ENCODE measurements around the gene INTS6L. TPM values are rescaled to one million over a fixed set of nuclear protein-coding genes. Genes with fewer than 3 reads are reported as not detected.

INTS6L gene
- total RNA-seq = 3.3 and 4.6 TPM in 2 replicates

- peak; percentile 90 for DNase-seq
These were observed at the start of gene INTS6L for GRCh38 chrX:135520553-135521404. TSS of gene INTS6L (plus strand) at chrX:135520660. CDS start at chrX:135520993, 333 bp downstream.

- DNase-seq = no peak
These were observed 44.1 kb upstream of the INTS6L start for GRCh38 chrX:135476378-135476777.

DNA sequence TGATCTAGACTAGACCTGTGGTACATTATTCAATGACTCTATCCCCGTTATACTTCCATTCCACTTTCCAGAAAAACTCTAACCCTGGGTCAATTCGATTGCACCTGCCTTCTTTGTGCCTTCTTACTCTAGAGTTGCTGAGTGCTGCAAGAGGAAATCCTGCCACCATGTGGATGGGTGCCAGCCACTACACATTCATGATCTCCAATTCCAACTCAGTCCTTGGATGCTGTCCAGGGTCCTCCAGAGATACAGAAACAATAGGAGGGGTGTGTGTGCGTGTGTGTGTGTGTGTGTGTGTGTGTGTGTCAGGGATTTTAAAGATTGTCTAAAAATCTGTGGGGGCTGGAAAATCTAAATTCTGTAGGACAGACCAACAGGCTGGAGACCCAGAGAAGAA is 42.9 kb upstream of the INTS6L start:
- DNase-seq = peak; percentile 90

- no peak for DNase-seq
These were observed 40.4 kb upstream of the INTS6L start for GRCh38 chrX:135480076-135480475.

DNA sequence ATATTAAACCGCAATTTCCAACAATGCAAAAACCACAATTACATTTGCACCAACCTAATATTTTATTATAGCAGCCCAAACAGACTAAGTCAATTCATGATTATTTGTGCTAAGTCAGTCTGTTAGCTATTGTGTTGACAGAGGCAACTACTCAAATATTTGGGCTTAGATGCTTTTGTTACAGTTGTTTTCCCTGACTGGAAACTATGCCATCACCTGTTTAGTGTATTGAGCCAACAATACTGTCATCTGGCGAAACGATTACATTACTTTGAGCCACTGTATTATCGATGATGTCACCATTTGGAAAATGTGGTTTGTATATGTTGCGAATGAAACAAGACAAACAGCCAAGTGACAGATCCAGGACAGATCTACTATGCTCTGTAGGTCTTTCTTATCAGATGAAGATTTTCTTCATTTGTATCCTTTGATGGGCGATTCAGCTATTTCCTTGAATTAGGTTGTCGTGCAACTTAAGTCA is 38.7 kb upstream of the INTS6L start:
- DNase-seq = no peak

DNA sequence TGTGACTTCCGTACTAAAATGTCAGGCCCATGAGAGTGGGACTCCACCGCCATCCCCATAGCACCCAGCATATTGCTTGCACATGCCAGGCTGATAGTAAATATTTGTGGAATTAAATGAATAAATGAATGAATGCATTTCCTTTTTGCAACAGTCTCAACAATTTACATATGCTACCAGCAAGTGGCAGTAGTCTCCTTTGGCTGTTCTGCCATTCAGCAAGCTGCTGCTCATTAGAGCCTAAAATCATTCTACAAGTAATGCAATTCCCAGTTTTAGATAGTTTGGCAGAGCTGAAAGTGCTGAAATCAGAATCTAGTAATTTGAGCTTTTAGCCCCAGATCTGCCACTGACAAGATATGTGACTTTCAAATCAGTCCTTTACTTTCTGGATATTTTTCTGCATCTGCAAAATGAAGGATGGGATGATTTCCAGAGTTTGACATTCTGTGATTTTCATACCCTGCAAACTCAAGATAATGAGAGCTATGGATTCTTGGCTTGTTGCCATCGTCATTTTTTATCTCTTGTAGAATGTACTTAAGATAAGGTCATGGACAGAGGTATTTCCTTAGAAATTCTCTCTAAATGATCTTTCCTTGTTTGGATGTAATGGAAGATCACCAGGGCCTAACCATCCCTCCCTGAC is 35.7 kb upstream of the INTS6L start:
- DNase-seq = peak; percentile 59

DNA sequence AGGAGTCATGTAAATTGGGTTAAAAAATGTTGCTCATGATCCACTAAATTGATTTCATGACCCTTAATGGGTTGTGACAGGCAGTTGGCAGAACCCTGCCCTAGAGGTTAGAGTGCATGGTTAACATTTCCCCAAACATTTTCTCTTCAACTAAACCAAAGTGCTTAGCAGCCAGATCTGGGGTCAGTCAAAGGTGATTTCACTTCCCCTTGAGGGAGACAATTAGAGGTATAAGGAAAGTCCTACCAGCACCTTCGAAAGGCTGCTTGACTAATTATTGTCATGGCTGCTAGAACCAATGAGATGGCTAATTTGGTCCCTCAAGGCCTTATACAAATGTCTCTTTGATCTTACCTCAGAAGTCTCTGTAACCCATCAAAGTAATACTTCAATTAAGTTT is 30.9 kb upstream of the INTS6L start:
- no peak for DNase-seq

DNA sequence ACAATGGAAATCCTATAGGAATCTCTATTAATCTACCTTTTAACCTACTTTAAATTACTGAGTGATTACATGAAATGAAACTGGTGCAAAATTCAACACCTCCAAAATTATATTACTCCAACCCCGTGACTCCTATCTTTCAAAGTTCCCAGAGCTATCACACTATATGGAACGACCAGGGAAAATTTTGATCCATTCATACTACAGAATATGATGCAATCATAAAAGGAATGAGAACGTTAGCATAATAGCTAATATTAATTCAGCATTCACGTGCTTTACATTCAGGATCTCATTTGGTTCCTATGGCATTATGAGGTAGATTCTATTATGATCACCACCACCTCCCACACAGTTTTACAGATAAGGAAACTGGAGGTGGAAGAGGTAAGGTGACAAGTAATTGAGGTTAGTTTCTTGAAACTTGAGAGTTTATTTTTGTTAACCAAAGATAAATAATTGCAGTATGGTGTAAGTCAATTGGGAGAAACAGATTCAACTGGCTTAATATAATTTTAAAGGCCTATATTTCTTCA is 29.4 kb upstream of the INTS6L start:
- no peak for DNase-seq

DNA sequence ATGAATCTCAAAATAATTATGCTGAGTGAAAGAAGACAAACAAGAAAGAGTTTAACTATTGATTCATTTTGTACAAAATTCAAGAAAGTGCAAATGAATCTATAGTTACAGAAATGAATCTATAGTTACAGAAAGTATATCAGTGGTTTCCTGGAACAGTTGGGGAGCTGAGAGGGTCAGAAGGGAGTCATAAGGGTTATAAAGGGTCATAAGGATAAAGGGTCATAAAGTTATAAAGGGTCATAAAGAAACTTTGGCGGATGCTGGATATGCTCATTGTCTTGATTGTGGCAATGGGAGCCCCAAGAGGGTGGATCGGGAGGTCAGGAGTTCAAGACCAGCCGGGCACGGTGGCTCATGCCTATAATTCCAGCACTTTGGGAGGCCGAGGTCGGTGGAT is 26.0 kb upstream of the INTS6L start:
- no peak for DNase-seq

- no peak for DNase-seq
These were observed 22.7 kb upstream of the INTS6L start for GRCh38 chrX:135497736-135498135.

DNA sequence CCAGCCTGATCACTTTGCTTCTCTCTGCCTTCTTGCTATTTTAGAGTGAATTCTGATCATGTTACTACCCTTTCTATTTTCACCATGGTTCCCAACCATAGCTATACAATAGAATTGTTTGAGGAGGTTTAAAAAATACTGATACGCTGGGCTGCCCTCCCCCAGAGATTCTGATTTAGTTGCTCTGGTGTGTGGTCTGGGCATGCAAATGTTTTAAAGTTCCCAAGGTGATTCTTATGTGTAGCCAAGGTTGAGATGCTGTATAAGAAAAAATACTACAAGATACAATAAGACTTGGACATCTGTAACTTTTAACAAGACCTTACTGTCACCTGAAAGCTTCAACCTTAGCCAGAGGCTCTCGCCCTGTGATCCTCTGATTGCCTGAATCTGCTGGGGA is 22.2 kb upstream of the INTS6L start:
- no peak for DNase-seq

GRCh38 chrX:135505351-135505750 is 15.1 kb upstream of the INTS6L start:
- DNase-seq = no peak

GRCh38 chrX:135509885-135510284 is 10.6 kb upstream of the INTS6L start:
- DNase-seq = no peak

DNA sequence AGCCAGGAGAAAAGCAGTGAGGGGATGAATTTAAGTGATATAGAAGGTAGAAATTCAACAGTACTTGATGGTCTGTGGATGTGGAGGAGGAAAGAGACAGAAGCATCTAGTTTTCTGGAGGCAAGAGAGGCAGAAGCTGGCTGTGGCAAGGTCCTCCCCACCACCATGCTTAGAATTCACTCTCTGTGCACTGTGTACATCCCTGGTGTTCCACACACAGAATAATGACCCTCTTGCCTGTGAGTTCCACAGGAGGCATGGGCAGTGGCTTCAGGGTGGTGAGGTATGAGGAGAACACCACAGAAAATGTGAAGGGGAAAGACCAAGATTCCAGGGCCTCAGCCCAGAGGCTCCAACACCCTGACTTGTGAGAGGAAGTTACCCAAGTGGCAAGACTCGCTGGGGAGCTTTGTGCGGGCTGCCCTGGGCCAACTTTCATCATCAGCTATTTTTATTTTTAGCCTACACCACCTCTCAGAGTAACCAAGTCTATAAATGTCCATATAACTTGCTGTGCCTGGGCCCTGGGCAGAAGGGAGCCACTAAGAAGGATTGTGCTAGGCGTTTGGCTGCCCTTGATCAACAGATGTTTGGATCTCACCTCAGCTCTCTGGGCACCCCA is 7.8 kb upstream of the INTS6L start:
- DNase-seq = no peak

DNA sequence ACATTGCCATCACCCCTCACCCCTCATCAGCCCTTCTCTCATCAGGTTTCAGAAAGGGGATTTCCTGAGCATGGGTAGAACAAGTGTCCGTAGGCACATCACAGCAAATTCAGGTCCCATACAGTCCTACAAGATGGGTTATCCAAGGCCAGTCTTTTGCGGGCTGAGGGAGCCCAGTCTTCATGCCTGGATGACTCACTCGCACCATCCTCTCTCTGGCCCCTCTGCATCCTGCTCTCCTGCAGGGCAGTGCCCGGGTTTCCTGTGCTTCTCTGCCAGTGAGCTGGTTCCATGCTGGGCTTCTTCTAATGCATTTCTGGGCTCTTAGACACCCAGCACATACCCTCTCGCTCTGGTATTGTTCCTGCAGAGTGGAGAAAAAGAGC is 7.3 kb upstream of the INTS6L start:
- DNase-seq = peak; percentile 6

GRCh38 chrX:135516376-135516775 is 4.1 kb upstream of the INTS6L start:
- no peak for DNase-seq

- no peak for DNase-seq
These were observed 2.3 kb upstream of the INTS6L start for GRCh38 chrX:135518161-135518560.

DNA sequence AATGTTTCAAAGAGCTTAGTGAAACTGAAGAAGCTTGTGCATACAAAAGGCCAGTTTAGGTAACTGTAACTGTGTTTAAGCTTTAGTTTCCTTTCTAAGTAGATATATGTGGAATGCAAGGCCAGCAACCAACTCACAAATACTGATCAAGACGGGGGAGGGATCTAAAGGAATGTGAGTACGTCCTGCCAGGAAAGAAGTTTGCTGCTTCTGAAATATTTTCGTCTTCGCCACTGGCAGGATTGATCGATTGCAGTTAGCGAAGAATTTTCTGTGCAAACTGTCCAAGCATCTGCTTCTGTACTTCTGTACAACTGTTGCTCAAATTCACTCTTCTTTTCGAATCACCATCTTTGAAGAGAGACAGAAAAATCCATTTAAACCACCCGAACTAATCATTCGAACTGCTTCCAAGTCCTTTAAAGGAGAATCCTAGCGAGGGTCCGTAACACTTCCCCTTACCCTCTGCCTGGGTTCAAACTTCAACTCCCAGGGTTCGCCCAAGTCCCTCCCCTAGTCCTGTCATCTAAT is 373 bp upstream of the INTS6L start:
- peak; percentile 37 for DNase-seq

DNA sequence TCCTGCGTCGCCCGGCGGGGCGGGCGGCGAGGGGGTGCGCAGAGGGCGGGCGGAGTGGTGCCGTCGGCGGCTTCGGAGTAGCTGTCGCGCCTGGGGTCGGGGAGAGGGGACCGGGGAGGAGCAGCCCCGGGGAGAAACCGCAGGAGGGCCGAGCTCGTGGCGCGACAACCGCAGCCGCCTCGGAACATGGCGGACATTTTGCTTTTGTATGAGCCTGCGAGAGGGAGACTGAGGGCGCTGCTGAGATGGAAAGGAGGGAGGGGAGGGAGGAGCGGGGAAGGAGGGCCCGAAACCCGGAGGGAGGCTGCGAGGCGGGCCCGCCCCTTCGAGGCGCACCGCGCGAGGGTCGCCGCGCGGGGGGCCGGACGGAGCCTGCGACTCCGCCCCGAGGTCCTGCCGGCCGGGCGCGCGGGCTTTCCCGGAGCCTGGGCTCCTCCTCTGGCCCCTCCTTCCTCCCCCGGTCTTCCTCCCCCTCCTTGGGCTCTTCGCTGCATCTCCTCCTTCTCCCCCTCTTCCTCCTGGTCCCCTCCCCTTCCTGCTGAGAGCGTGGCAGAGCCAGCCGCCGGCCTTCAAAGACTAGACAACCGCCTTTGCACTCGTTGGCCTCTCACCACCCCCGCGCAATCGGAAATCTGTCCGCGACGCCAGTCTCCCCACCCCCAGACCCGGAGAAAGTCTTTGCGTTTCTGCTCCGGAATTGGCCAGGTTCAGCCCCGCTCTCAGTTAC is 1.1 kb downstream of the INTS6L start:
- DNase-seq = peak; percentile 86

GRCh38 chrX:135522132-135522530 is 1.7 kb downstream of the INTS6L start:
- DNase-seq = no peak

DNA sequence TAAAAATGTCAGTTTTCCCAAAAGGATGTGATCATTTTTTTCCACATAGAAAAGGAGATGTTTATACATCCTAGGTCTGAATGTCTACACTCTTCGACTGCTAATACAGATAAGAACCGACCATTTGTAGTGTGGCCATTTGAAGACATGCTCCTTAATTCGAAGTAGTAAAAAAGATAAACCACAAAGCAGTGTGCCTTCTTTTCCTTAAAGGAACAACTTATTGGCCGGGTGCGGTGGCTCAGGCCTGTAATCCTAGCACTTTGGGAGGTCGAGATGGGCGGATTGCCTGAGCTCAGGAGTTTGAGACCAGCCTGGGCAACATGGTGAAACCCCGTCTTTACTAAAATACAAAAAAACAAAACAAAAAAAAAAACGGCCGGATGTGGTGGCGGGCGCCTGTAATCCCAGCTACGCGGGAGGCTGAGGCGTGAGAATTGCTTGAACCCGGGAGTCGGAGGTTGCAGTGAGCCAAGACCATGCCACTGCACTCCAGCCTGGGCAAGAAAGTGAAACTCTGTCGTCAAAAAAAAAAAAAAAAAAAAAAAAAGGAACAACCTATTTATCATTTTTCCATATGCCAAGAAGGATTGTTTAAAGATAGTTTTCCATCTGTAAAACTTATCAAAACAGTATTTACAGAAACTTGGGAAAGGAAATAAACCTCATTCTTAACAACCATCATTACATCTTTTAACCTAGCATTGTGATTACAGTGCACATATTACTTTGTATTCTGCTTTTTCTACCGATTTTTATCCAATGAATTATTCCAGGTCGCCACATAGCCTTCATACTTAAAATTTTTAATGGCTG is 2.6 kb downstream of the INTS6L start:
- DNase-seq = no peak
